GM23338 (cell line): ENCODE measurements around the gene GLI3. TPM values are rescaled to one million over a fixed set of nuclear protein-coding genes. Genes with fewer than 3 reads are reported as not detected.

Source experiments
- ATAC-seq: fragments of 200-7000 bp; cut with Tn5 transposase; 3 replicates; pipeline ENCODE4 v1.9.1; 2020
- DNase-seq: peaks from one replicate; pipeline ENCODE4 v3.0.0-alpha.2; 2015; ENCODE audit warnings: low spot score
- H2AFZ ChIP-seq: fragments of 200-600 bp; sonication (generic); 2 replicates; pipeline ENCODE4 v1.8.0; 2016; ENCODE audit warnings: antibody characterized with exemption, mild to moderate bottlenecking, moderate library complexity
- H3F3A ChIP-seq: fragments of 200-600 bp; sonication (generic); replicated peaks from 2 replicates; pipeline ENCODE4 v1.8.0; 2017; ENCODE audit warnings: antibody characterized with exemption, mixed run types, low read depth
- H3K27ac ChIP-seq: fragments of 200-600 bp; sonication (generic); 2 replicates; pipeline ENCODE4 v1.6.1; 2016; ENCODE audit warnings: low read depth
- H3K27me3 ChIP-seq: fragments of 200-600 bp; sonication (generic); 2 replicates; pipeline ENCODE4 v1.8.0; 2016; ENCODE audit warnings: mild to moderate bottlenecking, mixed run types, moderate library complexity; ENCODE audit not compliant: insufficient read depth
- H3K36me3 ChIP-seq: fragments of 200-600 bp; sonication (generic); 2 replicates; pipeline ENCODE4 v1.8.0; 2016; ENCODE audit warnings: mild to moderate bottlenecking; ENCODE audit not compliant: insufficient read depth
- H3K4me1 ChIP-seq: fragments of 200-600 bp; sonication (generic); 2 replicates; pipeline ENCODE4 v1.8.0; 2016; ENCODE audit warnings: mild to moderate bottlenecking, moderate library complexity; ENCODE audit not compliant: insufficient read depth
- H3K4me2 ChIP-seq: fragments of 200-600 bp; sonication (generic); 2 replicates; pipeline ENCODE4 v1.7.1; 2017; ENCODE audit warnings: mixed run types
- H3K4me3 ChIP-seq: fragments of 200-600 bp; sonication (generic); 2 replicates; pipeline ENCODE4 v1.6.1; 2016; ENCODE audit warnings: mixed run types
- H3K79me2 ChIP-seq: fragments of 200-600 bp; sonication (generic); replicated peaks from 2 replicates; pipeline ENCODE4 v1.8.0; 2017; ENCODE audit warnings: mild to moderate bottlenecking; ENCODE audit not compliant: insufficient read depth
- H3K9me2 ChIP-seq: fragments of 200-600 bp; sonication (generic); 2 replicates; pipeline ENCODE4 v1.8.0; 2017; ENCODE audit not compliant: insufficient read depth
- H4K20me1 ChIP-seq: fragments of 200-600 bp; sonication (generic); replicated peaks from 2 replicates; pipeline ENCODE4 v1.8.0; 2017; ENCODE audit warnings: mild to moderate bottlenecking; ENCODE audit not compliant: insufficient read depth
- H3K27ac Mint-ChIP-seq: 2 replicates; pipeline ENCODE4 v1.8.0; 2020; ENCODE audit warnings: inconsistent platforms, mild to moderate bottlenecking, moderate library complexity, mixed read lengths
- H3K27me3 Mint-ChIP-seq: 3 replicates; pipeline ENCODE4 v1.8.0; 2022; ENCODE audit warnings: low read depth, mild to moderate bottlenecking, moderate library complexity, mixed read lengths, inconsistent platforms; ENCODE audit not compliant: insufficient read depth, poor library complexity
- H3K36me3 Mint-ChIP-seq: 3 replicates; pipeline ENCODE4 v1.8.0; 2021; ENCODE audit warnings: low read depth, mild to moderate bottlenecking, inconsistent platforms, moderate library complexity, mixed read lengths
- H3K4me1 Mint-ChIP-seq: 3 replicates; pipeline ENCODE4 v1.8.0; 2020; ENCODE audit warnings: mild to moderate bottlenecking, inconsistent platforms, mixed read lengths
- H3K4me3 Mint-ChIP-seq: 3 replicates; pipeline ENCODE4 v1.8.0; 2021; ENCODE audit warnings: moderate library complexity, mild to moderate bottlenecking, inconsistent platforms, mixed read lengths
- H3K9me3 Mint-ChIP-seq: 3 replicates; pipeline ENCODE4 v1.8.0; 2020; ENCODE audit warnings: moderate library complexity, mild to moderate bottlenecking, inconsistent platforms, mixed read lengths
- EZH2 ChIP-seq: fragments of 200-600 bp; sonication (generic); IDR thresholded peaks from one replicate; pipeline ENCODE4 v1.8.0; 2017; ENCODE audit warnings: antibody characterized with exemption, mild to moderate bottlenecking, low read depth; ENCODE audit not compliant: unreplicated experiment
- EZH2phosphoT487 ChIP-seq: fragments of 200-600 bp; sonication (generic); IDR thresholded peaks from one replicate; pipeline ENCODE4 v1.8.1; 2018; ENCODE audit warnings: antibody characterized with exemption; ENCODE audit not compliant: unreplicated experiment
- NANOG ChIP-seq: IDR thresholded peaks from 2 replicates; pipeline ENCODE4 v1.6.1; 2016; ENCODE audit warnings: antibody characterized with exemption, borderline replicate concordance
- REST ChIP-seq: IDR thresholded peaks from one replicate; pipeline ENCODE4 v1.6.1; 2018; ENCODE audit warnings: antibody characterized with exemption; ENCODE audit not compliant: unreplicated experiment
- STAT1 ChIP-seq: IDR thresholded peaks from one replicate; pipeline ENCODE4 v1.6.1; 2016; ENCODE audit warnings: antibody characterized with exemption; ENCODE audit not compliant: unreplicated experiment
- ZNF114 ChIP-seq: fragments of 250-450 bp; sonication (Bioruptor Pico); IDR thresholded peaks from 2 replicates; pipeline ENCODE4 v1.5.0; 2020; ENCODE audit warnings: mild to moderate bottlenecking, moderate library complexity
- ZNF331 ChIP-seq: fragments of 250-450 bp; sonication (Bioruptor Pico); IDR thresholded peaks from 2 replicates; pipeline ENCODE4 v1.5.0; 2020; ENCODE audit warnings: low read depth, mild to moderate bottlenecking, moderate library complexity
- polyA plus RNA-seq: library from polyadenylated mRNA; unstranded; fragments of >200 nt; fragmentation: Nextera tagmentation; extraction: Ambion mirVana; gene quantifications from 2 replicates; pipeline ENCODE4 v1.2.1, GENCODE V29; 2016
- total RNA-seq: library from RNA; depleted of rRNA; stranded (reverse); fragments of >200 nt; shearing (Covaris generic); gene quantifications from 2 replicates; pipeline ENCODE4 v1.2.3, GENCODE V29; 2014
- TF ChIP-seq, protein P1 (sequence below), 2 experiments: fragments of 200-600 bp in 1 of 2; sonication (generic) in 1 of 2; conservative IDR thresholded peaks; 2 replicates each; pipeline versions ENCODE4 v1.5.1 to v1.6.1; 2016 to 2017; ENCODE audit warnings: antibody characterized with exemption in 2 of 2, low read depth in 2 of 2, mild to moderate bottlenecking in 2 of 2, moderate library complexity in 1 of 2
- TF ChIP-seq, protein P2 (sequence below): IDR thresholded peaks from 2 replicates; pipeline ENCODE4 v1.6.1; 2016; ENCODE audit warnings: antibody characterized with exemption

GLI3 gene
- total and polyA plus RNA-seq, 2 experiments from 2014 or later, result 16.1 to 17.9 TPM

DNA sequence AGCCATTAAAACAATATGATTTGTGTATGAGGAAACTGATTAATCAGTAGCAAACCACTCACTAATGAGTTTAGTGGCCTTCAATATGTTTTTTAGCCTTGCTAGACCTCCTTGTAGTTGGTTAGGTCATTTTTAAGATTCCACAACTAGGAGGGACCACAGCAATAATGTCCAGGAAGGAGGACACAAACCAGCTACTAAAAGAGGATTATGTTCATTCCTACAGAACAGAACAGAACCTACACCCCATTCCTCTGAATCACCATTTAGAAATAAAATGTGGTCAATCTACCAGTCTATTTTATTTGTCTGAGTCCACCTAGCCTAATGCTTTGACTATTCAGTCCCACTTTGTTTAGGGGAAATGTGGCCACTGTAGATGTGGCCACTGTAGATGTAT lies 226.3 kb downstream of the GLI3 start:
- Mint-ChIP-seq H3K9me3 (peaks cover 9% of the 10 kb centered on the region), H3K36me3 (peaks cover 25% of the 10 kb centered on the region), H3K4me1 (peaks cover 21% of the 10 kb centered on the region; the same call in 2 of the 3 replicates), H3K27ac (no peak overlapping the region), H3K4me3 (no peak overlapping the region), H3K27me3 (no peaks in the 10 kb centered on the region)
- H3K36me3 ChIP-seq, result no peaks in the 10 kb centered on the region
- no peak overlapping the region for H2AFZ ChIP-seq
- H3K4me2 ChIP-seq, result no peak overlapping the region
- H3K27ac ChIP-seq, result no peak overlapping the region
- H3K9me2 ChIP-seq, result no peaks in the 10 kb centered on the region
- no peaks in the 10 kb centered on the region for H3F3A ChIP-seq
- H3K27me3 ChIP-seq, result no peaks in the 10 kb centered on the region
- TF ChIP-seq ZNF114, result no peak
- no peak for TF ChIP-seq EZH2
- TF ChIP-seq EZH2phosphoT487, result no peak
- peaks cover 6% of the 10 kb centered on the region; the same call in 1 of the 2 replicates for H3K4me1 ChIP-seq
- peaks cover 4% of the 10 kb centered on the region; the same call in 1 of the 2 replicates for H4K20me1 ChIP-seq
- no peak for ATAC-seq
- H3K4me3 ChIP-seq, result no peak overlapping the region
- H3K79me2 ChIP-seq, result no peaks in the 10 kb centered on the region
- no peak for DNase-seq

DNA sequence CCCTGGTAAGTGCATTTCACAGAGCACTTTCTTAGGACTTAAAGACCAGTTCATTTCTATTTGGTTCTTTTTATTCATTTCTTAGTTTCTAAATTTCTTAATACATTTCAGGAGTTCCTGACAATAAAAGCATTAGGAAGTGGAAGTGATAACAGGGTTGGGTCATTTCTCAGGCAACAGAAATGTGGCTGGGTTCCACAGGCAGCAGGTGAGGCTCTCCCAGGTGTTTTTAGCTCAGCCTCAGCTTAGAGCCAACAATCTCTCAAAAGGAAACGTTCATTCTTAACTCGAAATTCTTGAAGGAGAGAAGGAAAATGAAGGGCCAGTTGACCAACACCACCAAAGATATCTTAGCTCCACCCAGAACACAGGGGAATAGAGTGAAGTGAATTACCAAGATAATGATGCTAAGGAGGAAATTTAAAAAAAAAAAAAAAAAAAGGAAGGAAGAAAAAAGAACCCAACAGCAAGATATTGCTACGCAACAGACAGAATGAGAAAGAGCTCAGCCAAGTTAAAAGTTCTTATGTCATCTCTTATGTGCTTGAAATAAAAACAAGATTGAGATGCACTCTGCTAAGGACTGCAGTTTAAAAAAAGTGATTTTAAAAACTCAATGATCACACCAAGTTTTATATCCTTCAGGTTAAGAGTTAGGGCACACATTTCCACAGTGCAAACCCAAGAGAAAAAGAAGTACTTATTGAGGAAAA lies 230.1 kb downstream of the GLI3 start:
- no peaks in the 10 kb centered on the region for H3F3A ChIP-seq
- Mint-ChIP-seq H3K4me3 (no peak overlapping the region), H3K9me3 (no peaks in the 10 kb centered on the region), H3K27me3 (no peaks in the 10 kb centered on the region), H3K4me1 (peaks cover 12% of the 10 kb centered on the region; the same call in 2 of the 3 replicates), H3K36me3 (peaks cover 4% of the 10 kb centered on the region; the same call in 1 of the 3 replicates), H3K27ac (no peak overlapping the region)
- peak overlapping the region; percentile 11; the same call in 1 of the 2 replicates for H3K4me2 ChIP-seq
- no peaks in the 10 kb centered on the region for H3K27me3 ChIP-seq
- no peak overlapping the region for H3K27ac ChIP-seq
- no peaks in the 10 kb centered on the region for H3K9me2 ChIP-seq
- H3K4me1 ChIP-seq, result no peaks in the 10 kb centered on the region
- H3K36me3 ChIP-seq, result no peaks in the 10 kb centered on the region
- no peak for DNase-seq
- H2AFZ ChIP-seq, result no peak overlapping the region
- H4K20me1 ChIP-seq, result no peaks in the 10 kb centered on the region
- ATAC-seq, result no peak
- no peaks in the 10 kb centered on the region for H3K79me2 ChIP-seq
- H3K4me3 ChIP-seq, result no peak overlapping the region
- TF ChIP-seq STAT1 (no peak), REST (no peak), ZNF331 (CRISPR knock-in tag) (no peak), NANOG (no peak), EZH2phosphoT487 (no peak), ZNF114 (no peak), EZH2 (no peak)
- TF ChIP-seq, protein P1, sequence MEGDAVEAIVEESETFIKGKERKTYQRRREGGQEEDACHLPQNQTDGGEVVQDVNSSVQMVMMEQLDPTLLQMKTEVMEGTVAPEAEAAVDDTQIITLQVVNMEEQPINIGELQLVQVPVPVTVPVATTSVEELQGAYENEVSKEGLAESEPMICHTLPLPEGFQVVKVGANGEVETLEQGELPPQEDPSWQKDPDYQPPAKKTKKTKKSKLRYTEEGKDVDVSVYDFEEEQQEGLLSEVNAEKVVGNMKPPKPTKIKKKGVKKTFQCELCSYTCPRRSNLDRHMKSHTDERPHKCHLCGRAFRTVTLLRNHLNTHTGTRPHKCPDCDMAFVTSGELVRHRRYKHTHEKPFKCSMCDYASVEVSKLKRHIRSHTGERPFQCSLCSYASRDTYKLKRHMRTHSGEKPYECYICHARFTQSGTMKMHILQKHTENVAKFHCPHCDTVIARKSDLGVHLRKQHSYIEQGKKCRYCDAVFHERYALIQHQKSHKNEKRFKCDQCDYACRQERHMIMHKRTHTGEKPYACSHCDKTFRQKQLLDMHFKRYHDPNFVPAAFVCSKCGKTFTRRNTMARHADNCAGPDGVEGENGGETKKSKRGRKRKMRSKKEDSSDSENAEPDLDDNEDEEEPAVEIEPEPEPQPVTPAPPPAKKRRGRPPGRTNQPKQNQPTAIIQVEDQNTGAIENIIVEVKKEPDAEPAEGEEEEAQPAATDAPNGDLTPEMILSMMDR (conservative IDR thresholded peaks at IDR 0.05; ENCODE audit: low read depth in 2 of 2), result no peak
- TF ChIP-seq, protein P2, sequence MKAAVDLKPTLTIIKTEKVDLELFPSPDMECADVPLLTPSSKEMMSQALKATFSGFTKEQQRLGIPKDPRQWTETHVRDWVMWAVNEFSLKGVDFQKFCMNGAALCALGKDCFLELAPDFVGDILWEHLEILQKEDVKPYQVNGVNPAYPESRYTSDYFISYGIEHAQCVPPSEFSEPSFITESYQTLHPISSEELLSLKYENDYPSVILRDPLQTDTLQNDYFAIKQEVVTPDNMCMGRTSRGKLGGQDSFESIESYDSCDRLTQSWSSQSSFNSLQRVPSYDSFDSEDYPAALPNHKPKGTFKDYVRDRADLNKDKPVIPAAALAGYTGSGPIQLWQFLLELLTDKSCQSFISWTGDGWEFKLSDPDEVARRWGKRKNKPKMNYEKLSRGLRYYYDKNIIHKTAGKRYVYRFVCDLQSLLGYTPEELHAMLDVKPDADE, result no peak
